Measurements from ENCODE around the gene TNFRSF19.
"Not testable (repeated sequence)": the region's sequence is repeated elsewhere in the genome, so short reads cannot be mapped to it uniquely, and the experiment has no call there.

The TNFRSF19 gene

GRCh38 chr13:23655321-23655720 is 85.1 kb downstream of the TNFRSF19 start:
- DNase-seq (ENCODE audit: low spot score) = no peak

DNA sequence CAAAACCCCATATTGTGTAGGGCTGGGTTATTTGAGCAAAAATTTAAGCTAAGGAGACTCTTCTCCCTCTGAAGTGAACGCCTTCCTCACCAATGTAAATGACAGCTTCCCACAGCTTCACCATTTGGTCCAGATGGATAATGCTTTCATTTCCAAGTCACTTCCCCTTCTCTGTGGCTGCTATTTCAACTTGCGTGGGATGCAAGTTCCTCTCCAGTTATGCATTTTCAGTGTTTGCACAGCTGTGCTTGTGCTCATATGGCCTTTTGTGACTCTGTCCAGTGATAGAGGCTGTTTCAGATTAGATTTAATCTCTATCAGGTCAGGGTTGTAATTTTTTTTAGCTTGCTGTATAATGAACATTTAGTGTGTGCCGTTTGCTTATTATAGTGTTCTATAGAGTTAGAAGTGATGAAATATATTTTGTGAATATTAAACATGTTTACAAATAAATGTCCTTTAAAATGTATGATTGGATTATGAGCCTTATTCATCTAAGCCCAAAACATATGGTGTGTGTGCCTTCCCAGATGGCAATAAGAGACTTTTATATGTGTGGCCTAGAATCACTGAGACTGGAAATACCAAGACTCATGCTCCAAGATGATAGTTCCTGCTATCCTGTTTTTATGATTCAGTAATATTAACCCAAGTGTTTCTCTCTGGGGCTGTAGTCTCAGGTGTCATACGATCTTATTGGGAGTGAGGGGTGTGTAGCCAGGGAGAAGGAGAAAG is 86.6 kb downstream of the TNFRSF19 start:
- peak; percentile 31 for DNase-seq (ENCODE audit: low spot score)

DNA sequence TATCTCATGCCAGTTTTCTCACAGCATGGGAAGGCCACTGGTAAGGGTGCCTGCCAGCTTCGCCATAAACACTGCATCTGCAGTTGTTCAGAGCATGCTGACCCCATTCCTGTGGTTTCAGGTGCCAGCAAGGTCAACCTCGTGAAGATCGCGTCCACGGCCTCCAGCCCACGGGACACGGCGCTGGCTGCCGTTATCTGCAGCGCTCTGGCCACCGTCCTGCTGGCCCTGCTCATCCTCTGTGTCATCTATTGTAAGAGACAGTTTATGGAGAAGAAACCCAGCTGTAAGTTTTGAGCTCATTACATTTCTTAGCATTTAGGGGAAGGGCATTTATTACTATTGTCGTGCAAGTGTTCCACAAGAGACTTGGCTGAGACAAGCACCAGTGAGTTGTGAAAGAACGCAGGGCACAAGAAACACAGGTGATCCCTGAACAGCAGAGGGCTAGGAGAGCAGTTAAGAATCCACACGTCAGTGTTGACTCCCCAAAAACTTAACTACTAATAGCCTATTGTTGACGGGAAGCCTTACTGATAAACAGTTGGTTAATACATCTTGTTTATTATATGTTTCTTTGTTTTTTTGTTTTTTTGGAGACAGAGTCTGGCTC is 88.8 kb downstream of the TNFRSF19 start:
- no peak for DNase-seq (ENCODE audit: low spot score)

- no peak for DNase-seq (ENCODE audit: low spot score)
Observed at GRCh38 chr13:23660249-23660648, 90.0 kb downstream of the TNFRSF19 start.

DNA sequence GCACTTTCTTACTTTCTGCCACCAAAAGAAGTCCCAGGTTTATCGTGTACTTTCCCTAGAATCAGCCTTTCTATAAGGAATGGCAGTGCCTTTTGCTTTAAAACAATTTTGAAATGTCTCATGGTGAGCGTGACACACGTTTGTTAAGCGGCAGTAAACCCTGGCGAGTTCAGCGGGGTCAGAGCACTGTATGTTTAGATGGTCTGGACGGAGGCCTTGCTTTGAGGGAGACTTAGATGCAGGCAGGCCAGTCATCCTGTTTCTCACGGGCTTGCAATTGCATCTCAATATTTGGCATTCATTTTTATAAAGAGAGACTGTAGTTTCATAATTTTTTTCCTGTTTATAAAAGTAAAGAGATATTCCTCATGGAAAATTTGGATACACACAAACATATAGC is 96.4 kb downstream of the TNFRSF19 start:
- DNase-seq (ENCODE audit: low spot score) = no peak

GRCh38 chr13:23667750-23668149 is 97.5 kb downstream of the TNFRSF19 start:
- DNase-seq (ENCODE audit: low spot score) = no peak

DNA sequence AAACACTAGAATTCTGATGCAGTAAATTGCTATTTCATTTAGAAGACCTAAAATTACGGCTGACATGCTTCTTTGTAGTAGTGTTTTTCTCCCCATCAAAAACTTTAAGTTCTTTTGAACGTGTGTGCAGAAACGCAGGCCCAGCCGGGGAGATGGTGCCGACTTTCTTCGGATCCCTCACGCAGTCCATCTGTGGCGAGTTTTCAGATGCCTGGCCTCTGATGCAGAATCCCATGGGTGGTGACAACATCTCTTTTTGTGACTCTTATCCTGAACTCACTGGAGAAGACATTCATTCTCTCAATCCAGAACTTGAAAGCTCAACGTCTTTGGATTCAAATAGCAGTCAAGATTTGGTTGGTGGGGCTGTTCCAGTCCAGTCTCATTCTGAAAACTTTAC is 98.3 kb downstream of the TNFRSF19 start:
- DNase-seq (ENCODE audit: low spot score) = peak; percentile 74

DNA sequence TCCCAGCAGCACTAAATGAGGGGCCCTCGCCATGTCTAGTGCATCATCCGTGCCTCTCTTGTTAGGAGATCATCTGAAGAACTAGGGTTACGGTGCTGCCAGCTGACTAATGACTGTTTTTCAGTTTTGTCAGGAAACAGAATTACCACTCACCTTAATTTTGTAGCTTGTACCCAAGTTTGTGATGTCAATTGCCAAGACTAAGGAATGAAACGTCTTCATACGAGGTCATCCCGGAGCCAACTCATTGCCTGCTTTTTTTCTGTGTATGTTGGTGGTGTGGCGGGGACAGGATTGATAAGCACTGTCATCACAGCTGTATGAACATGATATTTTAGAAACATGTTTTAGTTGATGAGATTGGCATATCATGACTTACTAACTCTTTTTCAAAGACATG is 100.6 kb downstream of the TNFRSF19 start:
- DNase-seq (ENCODE audit: low spot score) = no peak

- DNase-seq (ENCODE audit: low spot score) = no peak
Observed at GRCh38 chr13:23671377-23671776, 101.2 kb downstream of the TNFRSF19 start.

- no peak for DNase-seq (ENCODE audit: low spot score)
Observed at GRCh38 chr13:23671897-23672296, 101.7 kb downstream of the TNFRSF19 start.

- DNase-seq (ENCODE audit: low spot score) = no peak
Observed at GRCh38 chr13:23672616-23673015, 102.4 kb downstream of the TNFRSF19 start.

DNA sequence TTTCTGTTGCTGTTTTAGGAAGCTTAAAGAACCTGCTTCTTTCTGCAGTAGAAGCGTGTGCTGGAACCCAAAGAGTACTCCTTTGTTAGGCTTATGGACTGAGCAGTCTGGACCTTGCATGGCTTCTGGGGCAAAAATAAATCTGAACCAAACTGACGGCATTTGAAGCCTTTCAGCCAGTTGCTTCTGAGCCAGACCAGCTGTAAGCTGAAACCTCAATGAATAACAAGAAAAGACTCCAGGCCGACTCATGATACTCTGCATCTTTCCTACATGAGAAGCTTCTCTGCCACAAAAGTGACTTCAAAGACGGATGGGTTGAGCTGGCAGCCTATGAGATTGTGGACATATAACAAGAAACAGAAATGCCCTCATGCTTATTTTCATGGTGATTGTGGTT is 103.1 kb downstream of the TNFRSF19 start:
- DNase-seq (ENCODE audit: low spot score) = peak; percentile 86

GRCh38 chr13:23673867-23674605 is 103.8 kb downstream of the TNFRSF19 start:
- no peak for DNase-seq (ENCODE audit: low spot score)

DNA sequence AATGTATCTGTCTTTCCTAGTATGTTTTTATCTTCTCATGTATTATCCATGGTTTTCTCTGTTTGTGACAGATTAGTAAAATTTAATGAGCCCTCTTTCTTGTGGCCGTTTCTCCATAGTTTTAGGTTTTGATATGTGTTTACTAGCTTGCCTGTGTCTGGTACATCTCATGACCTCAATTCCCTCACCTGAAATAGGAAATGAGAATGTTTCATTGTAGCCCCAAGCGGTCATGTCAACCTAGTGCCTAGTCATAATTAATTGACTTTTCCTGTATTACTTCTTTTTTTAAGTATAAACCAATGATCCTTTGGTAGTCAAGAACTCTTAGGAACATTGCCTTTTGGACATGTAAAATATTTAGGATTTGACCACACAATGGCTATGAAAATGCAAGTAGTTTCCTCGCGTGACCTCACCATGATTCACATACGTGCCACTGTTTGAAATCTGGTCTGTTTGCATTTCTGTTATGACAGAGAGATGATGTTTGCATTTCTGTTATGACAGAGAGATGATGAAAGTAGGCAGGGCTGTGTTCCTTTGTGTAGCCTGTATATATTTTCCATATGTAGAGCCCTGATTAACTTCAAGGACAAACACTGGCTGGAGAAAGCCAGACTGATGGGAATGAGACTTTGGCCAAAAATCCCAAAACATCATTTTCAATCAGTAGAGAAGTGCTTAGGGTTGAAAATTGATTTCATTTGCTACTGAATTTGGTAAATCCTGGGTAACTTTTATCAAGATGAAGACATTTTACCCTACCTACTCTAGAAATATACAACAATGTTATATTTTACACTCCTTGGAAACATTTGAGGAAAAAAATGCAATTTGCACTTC is 104.8 kb downstream of the TNFRSF19 start:
- no peak for DNase-seq (ENCODE audit: low spot score)

- not testable (repeated sequence) for DNase-seq (ENCODE audit: low spot score)
Observed at GRCh38 chr13:23677679-23678288, 107.6 kb downstream of the TNFRSF19 start.

- no peak for DNase-seq (ENCODE audit: low spot score)
Observed at GRCh38 chr13:23678795-23679194, 108.6 kb downstream of the TNFRSF19 start.

- DNase-seq (ENCODE audit: low spot score) = no peak
Observed at GRCh38 chr13:23679220-23679619, 109.0 kb downstream of the TNFRSF19 start.

- DNase-seq (ENCODE audit: low spot score) = no peak
Observed at GRCh38 chr13:23680845-23681669, 110.8 kb downstream of the TNFRSF19 start.

- no peak for DNase-seq (ENCODE audit: low spot score)
Observed at GRCh38 chr13:23683084-23683483, 112.9 kb downstream of the TNFRSF19 start.

- DNase-seq (ENCODE audit: low spot score) = no peak
Observed at GRCh38 chr13:23684647-23685046, 114.4 kb downstream of the TNFRSF19 start.

- no peak for DNase-seq (ENCODE audit: low spot score)
Observed at GRCh38 chr13:23685416-23685815, 115.2 kb downstream of the TNFRSF19 start.
